Measurements from ENCODE around the gene RARG.
A peak's percentile ranks its signal among the peaks of the same experiment; 100 is the strongest.

The RARG gene

GRCh38 chr12:53200107-53200457 lies 31.9 kb downstream of the RARG start:
- DNase-seq: no peak
- intact Hi-C loops (cut with DNase I): no loop called here

GRCh38 chr12:53199700-53200099 lies 32.3 kb downstream of the RARG start:
- intact Hi-C loops (cut with DNase I): no loop called here
- DNase-seq: no peak

GRCh38 chr12:53198486-53199110 lies 33.4 kb downstream of the RARG start:
- intact Hi-C loops (cut with DNase I): no loop called here
- DNase-seq: no peak

- intact Hi-C loops (cut with DNase I): no loop called here
- no peak for DNase-seq
Measured at GRCh38 chr12:53197011-53197640, 34.9 kb downstream of the RARG start.

GRCh38 chr12:53196486-53196885 lies 35.5 kb downstream of the RARG start:
- intact Hi-C loops (cut with DNase I): no loop called here
- no peak for DNase-seq

- intact Hi-C loops (cut with DNase I): no loop called here
- no peak for DNase-seq
Measured at GRCh38 chr12:53195516-53196420, 36.2 kb downstream of the RARG start.

GRCh38 chr12:53194973-53195372 lies 37.0 kb downstream of the RARG start:
- intact Hi-C loops (cut with DNase I): no loop called here
- no peak for DNase-seq

GRCh38 chr12:53193985-53194716 lies 37.9 kb downstream of the RARG start:
- intact Hi-C loops (cut with DNase I): no loop called here
- DNase-seq: no peak

GRCh38 chr12:53193040-53193439 lies 39.0 kb downstream of the RARG start:
- DNase-seq: no peak
- intact Hi-C loops (cut with DNase I): no loop called here

GRCh38 chr12:53192531-53193021 lies 39.4 kb downstream of the RARG start:
- intact Hi-C loops (cut with DNase I): no loop called here
- DNase-seq: no peak

GRCh38 chr12:53191885-53192530 lies 40.0 kb downstream of the RARG start:
- no peak for DNase-seq
- intact Hi-C loops (cut with DNase I): no loop called here

GRCh38 chr12:53191096-53191884 lies 40.7 kb downstream of the RARG start:
- DNase-seq: no peak
- intact Hi-C loops (cut with DNase I): no loop called here

- intact Hi-C loops (cut with DNase I): no loop called here
- DNase-seq: peak in 20 of 42 donors; percentile 15 to 69 (median 36)
Measured at GRCh38 chr12:53190108-53190729, 41.8 kb downstream of the RARG start.

- no peak for DNase-seq
- intact Hi-C loops (cut with DNase I): no loop called here
Measured at GRCh38 chr12:53187145-53187899, 44.7 kb downstream of the RARG start.

- no peak for DNase-seq
- intact Hi-C loops (cut with DNase I): no loop called here
Measured at GRCh38 chr12:53186745-53187144, 45.3 kb downstream of the RARG start.

GRCh38 chr12:53185582-53186153 lies 46.3 kb downstream of the RARG start:
- DNase-seq: no peak
- intact Hi-C loops (cut with DNase I): no loop called here

GRCh38 chr12:53184828-53185227 lies 47.2 kb downstream of the RARG start:
- peak in 1 of 42 donors; percentile 20 for DNase-seq
- intact Hi-C loops (cut with DNase I): loop anchor here (5.0 kb wide), 1 partner anchor 138 kb away; no protein-coding TSS in a partner anchor

Data from head of caudate nucleus (tissue), 42 donors.